Endothelial cell of umbilical vein (primary cell): ENCODE results near the gene TMTC4. TPM values are rescaled to one million over a fixed set of nuclear protein-coding genes. Genes with fewer than 3 reads are reported as not detected.

Experiments used
- BruUV-seq: library from RNA; stranded (reverse); fragments of 400-500 nt; replicated peaks from 2 replicates; lab custom pipeline; 2021; lab: Mats Ljungman, UMichigan
- CTCF ChIA-PET: fragments of 300-600, 350-600 bp; sonication (Branson Sonifier 250); formaldehyde crosslinking; loops from one replicate; lab custom pipeline; 2021; ENCODE audit warnings: antibody characterized with exemption, inconsistent platforms; lab: Charles Lee
- POLR2A ChIA-PET: fragments of 300-600, 350-600 bp; sonication (Branson Sonifier 250); formaldehyde crosslinking; loops from one replicate; lab custom pipeline; 2021; ENCODE audit warnings: antibody characterized with exemption, inconsistent platforms; lab: Charles Lee
- DNase-seq: peaks from one replicate; pipeline ENCODE4 v3.0.0-alpha.2; 2011; ENCODE audit warnings: low read depth, low spot score
- FAIRE-seq: peaks from 2 replicates; lab custom pipeline; 2011; peaks lifted over from hg19 to GRCh38; lab: Jason Lieb, UNC
- H2AFZ ChIP-seq: 2 replicates; pipeline ENCODE4 v1.6.0; 2012; ENCODE audit warnings: low read depth, low read length, control low read depth, inconsistent platforms
- H3K27ac ChIP-seq: 2 replicates; pipeline ENCODE4 v1.5.1; 2011; ENCODE audit warnings: low read depth, mild to moderate bottlenecking, control low read depth, low read length, moderate library complexity; ENCODE audit not compliant: insufficient read depth
- H3K27me3 ChIP-seq, 2 experiments: 2 replicates each; pipeline versions ENCODE4 v1.6.0 to v1.6.1; 2011; ENCODE audit warnings: low read length in 2 of 2, mixed read lengths in 1 of 2; ENCODE audit not compliant: control insufficient read depth in 2 of 2, insufficient read depth in 2 of 2
- H3K36me3 ChIP-seq, 2 experiments: 2 replicates in 1 of 2; 3 replicates in 1 of 2; pipeline ENCODE4 v1.5.1; 2011; ENCODE audit warnings: low read length in 2 of 2, mild to moderate bottlenecking in 1 of 2, moderate library complexity in 1 of 2; ENCODE audit not compliant: control insufficient read depth in 2 of 2, insufficient read depth in 2 of 2; ENCODE audit errors: extremely low read depth in 1 of 2
- H3K4me1 ChIP-seq: 3 replicates; pipeline ENCODE4 v1.5.1; 2011; ENCODE audit warnings: mild to moderate bottlenecking, low read length; ENCODE audit not compliant: control insufficient read depth, insufficient read depth; ENCODE audit errors: extremely low read depth
- H3K4me2 ChIP-seq: 2 replicates; pipeline ENCODE4 v1.6.1; 2011; ENCODE audit warnings: low read length, control low read depth, mixed read lengths; ENCODE audit not compliant: insufficient read depth
- H3K4me3 ChIP-seq, 3 experiments: fragments of 200-600 bp in 1 of 3; sonication (generic), shearing (Covaris generic) in 1 of 3; replicated peaks in 1 of 3; 2 replicates each; pipeline ENCODE4 v1.5.1; 2011 to 2016; ENCODE audit warnings: control low read depth in 3 of 3, low read length in 3 of 3, mild to moderate bottlenecking in 2 of 3, inconsistent platforms in 1 of 3, low read depth in 1 of 3, moderate library complexity in 1 of 3; ENCODE audit not compliant: insufficient read depth in 1 of 3
- H3K79me2 ChIP-seq: 2 replicates; pipeline ENCODE4 v1.6.0; 2012; ENCODE audit warnings: low read length, inconsistent platforms; ENCODE audit not compliant: control insufficient read depth, insufficient read depth
- H3K9ac ChIP-seq: replicated peaks from 2 replicates; pipeline ENCODE3; 2011; ENCODE audit warnings: low read length, control low read depth; ENCODE audit not compliant: insufficient read depth; ENCODE audit errors: extremely low read depth
- H3K9me1 ChIP-seq: replicated peaks from 3 replicates; pipeline ENCODE4 v1.6.0; 2011; ENCODE audit warnings: mild to moderate bottlenecking, low read length; ENCODE audit not compliant: control insufficient read depth, insufficient read depth; ENCODE audit errors: extremely low read depth
- H3K9me3 ChIP-seq: replicated peaks from 2 replicates; pipeline ENCODE4 v1.5.1; 2012; ENCODE audit warnings: low read length, inconsistent platforms; ENCODE audit not compliant: control insufficient read depth, insufficient read depth
- H4K20me1 ChIP-seq: replicated peaks from 2 replicates; pipeline ENCODE3; 2011; ENCODE audit warnings: mild to moderate bottlenecking, low read length; ENCODE audit not compliant: control insufficient read depth, insufficient read depth; ENCODE audit errors: extremely low read depth
- EZH2 ChIP-seq: IDR thresholded peaks from 2 replicates; pipeline ENCODE4 v1.6.1; 2012; ENCODE audit warnings: borderline replicate concordance, low read depth, mild to moderate bottlenecking, moderate library complexity, low read length, inconsistent platforms; ENCODE audit not compliant: severe bottlenecking
- FOS ChIP-seq: IDR thresholded peaks from 2 replicates; pipeline ENCODE4 v1.6.1; 2011; ENCODE audit warnings: mild to moderate bottlenecking, low read length, moderate library complexity, borderline replicate concordance; ENCODE audit not compliant: insufficient read depth
- GATA2 ChIP-seq: IDR thresholded peaks from 2 replicates; pipeline ENCODE4 v1.7.0; 2011; ENCODE audit warnings: low read depth, mild to moderate bottlenecking, moderate library complexity, mixed read lengths, low read length; ENCODE audit not compliant: insufficient read length, insufficient read depth
- JUN ChIP-seq: IDR thresholded peaks from 2 replicates; pipeline ENCODE4 v1.6.1; 2011; ENCODE audit warnings: borderline replicate concordance, low read depth; ENCODE audit not compliant: insufficient read length, insufficient read depth
- MYC ChIP-seq: IDR thresholded peaks from one replicate; pipeline ENCODE4 v1.6.1; 2011; ENCODE audit warnings: mild to moderate bottlenecking, low read depth, low read length
- POLR2A ChIP-seq: IDR thresholded peaks from 2 replicates; pipeline ENCODE4 v1.6.1; 2012; ENCODE audit warnings: low read depth, mild to moderate bottlenecking, control low read depth, low read length
- POLR2AphosphoS5 ChIP-seq: IDR thresholded peaks from 2 replicates; pipeline ENCODE4 v1.6.1; 2012; ENCODE audit warnings: low read depth, mild to moderate bottlenecking, control low read depth, low read length, moderate library complexity; ENCODE audit not compliant: insufficient read depth
- dilution Hi-C: fragments of 300-500 bp; cut with MboI; formaldehyde crosslinking; loops from one replicate; pipeline ENCODE4 v1.15.0; 2019; ENCODE audit warnings: low sequenced_read_pairs; ENCODE audit not compliant: extremely low pct_ligation_motif_present
- intact Hi-C: fragments of 100-400 bp; cut with micrococcal nuclease; formaldehyde crosslinking; loops from one replicate; pipeline ENCODE4 v1.10.0; 2022
- polyA plus RNA-seq, 4 experiments: library from polyadenylated mRNA; depleted of rRNA in 3 of 4; stranded (reverse) in 3 of 4; unstranded in 1 of 4; fragments of >200 nt; gene quantifications; 2 replicates each; pipeline versions ENCODE4 v1.2.1 to v1.2.3, GENCODE V29; 2011 to 2012; ENCODE audit warnings: missing spikeins in 1 of 4
- total RNA-seq: library from RNA; stranded (reverse); gene quantifications from 2 replicates; pipeline ENCODE4 v1.2.3, GENCODE V29; 2021
- TF ChIP-seq, protein P1 (sequence below), 2 donors: IDR thresholded peaks; 1 replicate in 1 of 2; 2 replicates in 1 of 2; pipeline ENCODE4 v1.5.1; 2011; ENCODE audit warnings: low read length in 2 of 2, mild to moderate bottlenecking in 2 of 2, moderate library complexity in 2 of 2, control low read depth in 1 of 2, inconsistent platforms in 1 of 2, low read depth in 1 of 2; ENCODE audit not compliant: insufficient read depth in 1 of 2; ENCODE audit errors: extremely low read depth in 1 of 2
- TF ChIP-seq, protein P2 (sequence below): IDR thresholded peaks from 2 replicates; pipeline ENCODE4 v1.6.1; 2011; ENCODE audit not compliant: insufficient read depth, insufficient read length

The TMTC4 gene
- total and polyA plus RNA-seq, 2 donors (not counting 3 experiments of a cell fraction or from before 2014, with no cell fraction given), result 24.6 to 31.9 TPM

- CTCF ChIA-PET, result interaction anchor here (1.7 kb wide), 1 partner anchor 16 kb away, joined by 4 read pairs; no protein-coding TSS in a partner anchor
- BruUV-seq, result no TSS peak
- H3K36me3 ChIP-seq, result no peaks in the 10 kb centered on the region
- peaks cover 2% of the 10 kb centered on the region in 2 experiments for H3K27me3 ChIP-seq
- H4K20me1 ChIP-seq, result no peaks in the 10 kb centered on the region
- intact Hi-C loops, result no loop called here
- H3K4me3 ChIP-seq, result no peak overlapping the region
- no peaks in the 10 kb centered on the region for H3K4me1 ChIP-seq
- H3K9me3 ChIP-seq, result no peaks in the 10 kb centered on the region
- no peak overlapping the region for H3K27ac ChIP-seq
- H2AFZ ChIP-seq, result no peak overlapping the region
- no peak overlapping the region for H3K9ac ChIP-seq
- POLR2A ChIA-PET, result no interaction called here
- dilution Hi-C loops, result no loop called here
- no peak overlapping the region for H3K4me2 ChIP-seq
- no peaks in the 10 kb centered on the region for H3K9me1 ChIP-seq
- no peaks in the 10 kb centered on the region for H3K79me2 ChIP-seq
- TF ChIP-seq MYC (no peak), GATA2 (no peak), JUN (no peak), FOS (no peak), EZH2 (no peak), POLR2AphosphoS5 (no peak), POLR2A (no peak)
- TF ChIP-seq, protein P1, sequence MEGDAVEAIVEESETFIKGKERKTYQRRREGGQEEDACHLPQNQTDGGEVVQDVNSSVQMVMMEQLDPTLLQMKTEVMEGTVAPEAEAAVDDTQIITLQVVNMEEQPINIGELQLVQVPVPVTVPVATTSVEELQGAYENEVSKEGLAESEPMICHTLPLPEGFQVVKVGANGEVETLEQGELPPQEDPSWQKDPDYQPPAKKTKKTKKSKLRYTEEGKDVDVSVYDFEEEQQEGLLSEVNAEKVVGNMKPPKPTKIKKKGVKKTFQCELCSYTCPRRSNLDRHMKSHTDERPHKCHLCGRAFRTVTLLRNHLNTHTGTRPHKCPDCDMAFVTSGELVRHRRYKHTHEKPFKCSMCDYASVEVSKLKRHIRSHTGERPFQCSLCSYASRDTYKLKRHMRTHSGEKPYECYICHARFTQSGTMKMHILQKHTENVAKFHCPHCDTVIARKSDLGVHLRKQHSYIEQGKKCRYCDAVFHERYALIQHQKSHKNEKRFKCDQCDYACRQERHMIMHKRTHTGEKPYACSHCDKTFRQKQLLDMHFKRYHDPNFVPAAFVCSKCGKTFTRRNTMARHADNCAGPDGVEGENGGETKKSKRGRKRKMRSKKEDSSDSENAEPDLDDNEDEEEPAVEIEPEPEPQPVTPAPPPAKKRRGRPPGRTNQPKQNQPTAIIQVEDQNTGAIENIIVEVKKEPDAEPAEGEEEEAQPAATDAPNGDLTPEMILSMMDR (IDR thresholded peaks at IDR 0.05; ENCODE audit: extremely low read depth in 1 of 2, insufficient read depth in 1 of 2, low read depth in 1 of 2, low read length in 2 of 2), result no peak
- TF ChIP-seq, protein P2, sequence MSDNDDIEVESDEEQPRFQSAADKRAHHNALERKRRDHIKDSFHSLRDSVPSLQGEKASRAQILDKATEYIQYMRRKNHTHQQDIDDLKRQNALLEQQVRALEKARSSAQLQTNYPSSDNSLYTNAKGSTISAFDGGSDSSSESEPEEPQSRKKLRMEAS, result no peak
- FAIRE-seq (no peak), DNase-seq (no peak)
These were observed 14.6 kb upstream of the TMTC4 start for GRCh38 chr13:100689191-100689590.
